HL-60 (cell line): Measurements from ENCODE around the gene NRXN3.

Experiments
- CTCF ChIP-seq: IDR thresholded peaks from one replicate; pipeline ENCODE4 v1.5.1; 2011; ENCODE audit warnings: low read length, control low read depth, inconsistent platforms; ENCODE audit not compliant: insufficient read depth
- REST ChIP-seq: IDR thresholded peaks from 2 replicates; pipeline ENCODE4 v1.6.1; 2012; ENCODE audit warnings: low read depth; ENCODE audit not compliant: insufficient replicate concordance
- SPI1 ChIP-seq: IDR thresholded peaks from 2 replicates; pipeline ENCODE4 v1.6.1; 2012; ENCODE audit warnings: low read depth, mild to moderate bottlenecking, borderline replicate concordance

GRCh38 chr14:79009286-79009685, 839.1 kb downstream of the NRXN3 start:
- TF ChIP-seq CTCF (no peak), SPI1 (no peak), REST (no peak)
